ENCODE results near the gene RAB34. TPM values are rescaled to one million over a fixed set of nuclear protein-coding genes. Genes with fewer than 3 reads are reported as not detected.

The RAB34 gene
- total RNA-seq, 1 donor from 2014 or later: 22.2 TPM

- DNase-seq (ENCODE audit: low read depth in 2 of 2): peak; percentile 9 to 13
Observed at GRCh38 chr17:28684963-28685362, 32.7 kb downstream of the RAB34 start.

DNA sequence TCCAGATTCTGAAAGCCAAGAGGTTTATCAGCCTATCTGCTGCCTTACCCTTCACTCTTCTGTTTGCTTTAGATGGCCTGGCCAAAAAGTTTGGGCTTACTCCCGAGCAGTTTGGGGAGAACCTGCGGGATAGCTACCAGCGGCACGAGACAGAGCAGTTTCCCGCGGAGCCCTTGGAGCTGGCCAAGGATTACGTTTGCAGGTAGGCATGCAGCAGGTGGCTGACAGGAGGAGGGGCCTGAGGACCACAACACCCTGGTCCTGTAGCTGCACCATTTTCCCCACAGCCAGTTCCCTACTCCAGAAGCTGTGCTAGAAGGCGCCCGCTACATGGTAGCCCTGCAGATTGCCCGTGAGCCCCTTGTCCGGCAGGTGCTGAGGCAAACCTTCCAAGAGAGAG, 35.0 kb downstream of the RAB34 start:
- DNase-seq (ENCODE audit: low read depth in 2 of 2): no peak

GRCh38 chr17:28675980-28676379, 41.7 kb downstream of the RAB34 start:
- peak in 1 of 2 donors; percentile 20 for DNase-seq (ENCODE audit: low read depth in 2 of 2)

GRCh38 chr17:28675490-28675889, 42.2 kb downstream of the RAB34 start:
- DNase-seq (ENCODE audit: low read depth in 2 of 2): no peak

- no peak for DNase-seq (ENCODE audit: low read depth in 2 of 2)
Observed at GRCh38 chr17:28669918-28670317, 47.8 kb downstream of the RAB34 start.

DNA sequence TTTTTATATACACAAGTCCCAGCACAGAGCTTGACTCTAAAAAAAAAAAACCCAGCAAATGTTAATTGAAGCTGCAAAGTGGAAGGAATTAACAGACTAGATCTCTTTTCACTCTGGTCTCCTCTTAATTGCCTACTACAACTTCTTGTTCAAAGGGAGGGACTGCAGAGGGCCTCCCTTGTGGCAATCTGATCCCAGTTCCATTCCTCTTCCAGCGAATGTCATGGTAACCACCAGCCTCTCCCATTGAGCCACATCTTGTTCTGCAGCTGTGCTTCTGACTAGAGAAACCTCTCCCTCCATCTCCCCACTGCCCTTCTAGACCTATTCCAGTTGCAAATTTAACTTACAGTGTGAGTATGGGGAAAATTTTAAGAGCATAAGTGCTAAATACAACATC, 49.8 kb downstream of the RAB34 start:
- no peak for DNase-seq (ENCODE audit: low read depth in 2 of 2)

DNA sequence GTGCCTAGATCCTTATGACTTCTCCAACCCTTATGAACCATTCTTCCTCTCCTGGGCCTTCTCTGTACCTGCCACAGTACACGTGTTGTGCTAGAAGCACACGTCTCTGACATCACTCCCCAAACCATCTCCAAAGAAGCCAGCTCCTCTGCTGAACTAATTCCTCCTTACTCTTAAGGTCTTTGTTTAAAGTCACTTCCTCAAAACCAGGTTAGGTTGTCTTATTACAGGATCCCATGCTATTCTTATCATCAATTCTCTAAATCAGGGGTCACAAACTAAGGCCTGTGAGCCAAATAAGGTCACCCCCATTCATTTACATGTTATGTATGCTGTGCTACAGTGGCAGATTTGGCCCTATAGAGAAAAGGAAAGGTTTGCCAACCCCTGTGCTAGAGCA, 51.7 kb downstream of the RAB34 start:
- no peak for DNase-seq (ENCODE audit: low read depth in 2 of 2)

Other genes with a start within 250 kb of the RAB34 start
- gene SLC13A2, start 244.2 kb downstream of the RAB34 start, total RNA-seq: not detected in 2 replicates
- gene FOXN1, start 211.5 kb downstream of the RAB34 start, total RNA-seq: not detected in 2 replicates
- 21.1 and 26.4 TPM in 2 replicates for gene UNC119, start 165.2 kb downstream of the RAB34 start, total RNA-seq
- gene PIGS, start 146.3 kb downstream of the RAB34 start, total RNA-seq: 43.8 and 47.4 TPM in 2 replicates
- gene ALDOC, start 141.0 kb downstream of the RAB34 start, total RNA-seq: 26.2 and 32.7 TPM in 2 replicates
- gene SPAG5, start 118.8 kb downstream of the RAB34 start, total RNA-seq: 6.2 and 12.4 TPM in 2 replicates
- 2.2 and 3.2 TPM in 2 replicates for gene RSKR, start 103.7 kb downstream of the RAB34 start, total RNA-seq
- gene BLTP2, start 72.7 kb downstream of the RAB34 start, total RNA-seq: 107 and 151 TPM in 2 replicates
- gene SDF2, start 56.0 kb downstream of the RAB34 start, total RNA-seq: 61.7 and 105 TPM in 2 replicates
- 34.2 and 42.3 TPM in 2 replicates for gene SUPT6H, start 55.7 kb downstream of the RAB34 start, total RNA-seq
- gene PROCA1, start 6.0 kb downstream of the RAB34 start, total RNA-seq: 0.20 and 0.22 TPM in 2 replicates
- gene RPL23A, start 2.1 kb upstream of the RAB34 start, total RNA-seq: 479 and 600 TPM in 2 replicates
- gene TLCD1, start 8.4 kb upstream of the RAB34 start, total RNA-seq: 0.87 and 1.2 TPM in 2 replicates
- 1.3 and 1.6 TPM in 2 replicates for gene NEK8, start 10.9 kb upstream of the RAB34 start, total RNA-seq
- 22.2 and 26.2 TPM in 2 replicates for gene TRAF4, start 26.1 kb upstream of the RAB34 start, total RNA-seq
- gene FAM222B, start 124.9 kb upstream of the RAB34 start, total RNA-seq: 4.1 and 6.5 TPM in 2 replicates
- gene ERAL1, start 137.1 kb upstream of the RAB34 start, total RNA-seq: 23.1 and 24.6 TPM in 2 replicates
- 73.2 and 93.7 TPM in 2 replicates for gene FLOT2, start 179.9 kb upstream of the RAB34 start, total RNA-seq
- gene DHRS13, start 185.2 kb upstream of the RAB34 start, total RNA-seq: 6.3 and 14.5 TPM in 2 replicates
- 4.1 and 6.5 TPM in 2 replicates for gene PHF12, start 233.7 kb upstream of the RAB34 start, total RNA-seq